PC-3 (cell line): ENCODE data around the gene BACE2. TPM values are rescaled to one million over a fixed set of nuclear protein-coding genes. Genes with fewer than 3 reads are reported as not detected.

Experiments
- ATAC-seq: fragments of 200-7000 bp; cut with Tn5 transposase; 2 replicates; pipeline ENCODE4 v1.9.1; 2020; ENCODE audit warnings: mild to moderate bottlenecking, moderate library complexity
- BruUV-seq: library from RNA; stranded (reverse); fragments of 400-500 nt; replicated peaks from 2 replicates; lab custom pipeline; 2021; lab: Mats Ljungman, UMichigan
- CTCF ChIA-PET: fragments of 300-600 bp; sonication (Branson Sonifier 250); formaldehyde crosslinking; loops from one replicate; lab custom pipeline; 2022; ENCODE audit warnings: antibody characterized with exemption; lab: Charles Lee
- POLR2A ChIA-PET: fragments of 300-600 bp; sonication (Branson Sonifier 250); formaldehyde crosslinking; loops from one replicate; lab custom pipeline; 2022; ENCODE audit warnings: antibody characterized with exemption; ENCODE audit not compliant: unreplicated experiment; lab: Charles Lee
- DNase-seq: peaks from one replicate; pipeline ENCODE4 v3.0.0-alpha.2; 2015
- H2AFZ ChIP-seq: fragments of 300-600 bp; sonication (generic); 2 replicates; pipeline ENCODE4 v1.6.0; 2016; ENCODE audit warnings: antibody characterized with exemption, low read length
- H3F3A ChIP-seq: fragments of 300-600 bp; sonication (generic); one replicate; pipeline ENCODE4 v1.6.0; 2017; ENCODE audit warnings: antibody characterized with exemption, low read length, control low read depth, mild to moderate bottlenecking; ENCODE audit not compliant: unreplicated experiment
- H3K27ac ChIP-seq: fragments of 300-600 bp; sonication (generic); 2 replicates; pipeline ENCODE4 v1.5.1; 2016; ENCODE audit warnings: mild to moderate bottlenecking, low read length
- H3K27me3 ChIP-seq: fragments of 300-600 bp; sonication (generic); 2 replicates; pipeline ENCODE4 v1.6.1; 2016; ENCODE audit warnings: low read length, mixed read lengths
- H3K36me3 ChIP-seq: fragments of 300-600 bp; sonication (generic); 2 replicates; pipeline ENCODE4 v1.6.1; 2016; ENCODE audit warnings: low read depth, mixed run types, low read length, mixed read lengths
- H3K4me1 ChIP-seq: fragments of 300-600 bp; sonication (generic); 2 replicates; pipeline ENCODE4 v1.5.1; 2016; ENCODE audit warnings: low read length; ENCODE audit not compliant: insufficient read depth
- H3K4me2 ChIP-seq: fragments of 300-600 bp; sonication (generic); 2 replicates; pipeline ENCODE4 v1.6.0; 2016; ENCODE audit warnings: low read length
- H3K4me3 ChIP-seq: fragments of 300-600 bp; sonication (generic); 2 replicates; pipeline ENCODE4 v1.5.1; 2016; ENCODE audit warnings: mild to moderate bottlenecking, low read length, mixed read lengths
- H3K79me2 ChIP-seq: fragments of 300-600 bp; sonication (generic); 2 replicates; pipeline ENCODE4 v1.6.1; 2017; ENCODE audit warnings: low read length, mixed read lengths
- H3K9ac ChIP-seq: fragments of 300-600 bp; sonication (generic); 2 replicates; pipeline ENCODE4 v1.6.0; 2016; ENCODE audit warnings: mild to moderate bottlenecking, low read length
- H3K9me2 ChIP-seq: fragments of 300-600 bp; sonication (generic); replicated peaks from 2 replicates; pipeline ENCODE4 v1.6.1; 2016; ENCODE audit warnings: mixed run types, low read length, mixed read lengths
- H3K9me3 ChIP-seq: fragments of 300-600 bp; sonication (generic); 2 replicates; pipeline ENCODE4 v1.6.1; 2016; ENCODE audit warnings: low read length, mixed read lengths
- H4K20me1 ChIP-seq: fragments of 300-600 bp; sonication (generic); 2 replicates; pipeline ENCODE4 v1.6.1; 2016; ENCODE audit warnings: low read length, mixed read lengths
- EZH2 ChIP-seq: fragments of 300-600 bp; sonication (generic); IDR thresholded peaks from one replicate; pipeline ENCODE4 v1.6.1; 2017; ENCODE audit warnings: antibody characterized with exemption, mild to moderate bottlenecking, low read length; ENCODE audit not compliant: unreplicated experiment
- EZH2phosphoT487 ChIP-seq: fragments of 300-600 bp; sonication (generic); IDR thresholded peaks from 2 replicates; pipeline ENCODE4 v1.6.1; 2018; ENCODE audit warnings: mild to moderate bottlenecking, antibody characterized with exemption, low read length, borderline replicate concordance
- intact Hi-C: fragments of 100-400 bp; cut with micrococcal nuclease; formaldehyde crosslinking; loops from 2 replicates; pipeline ENCODE4 v1.9.0; 2023
- total RNA-seq: library from RNA; depleted of rRNA; stranded (reverse); fragments of >200 nt; gene quantifications from 2 replicates; pipeline ENCODE4 v1.2.3, GENCODE V29; 2014
- TF ChIP-seq, protein P1 (sequence below): fragments of 300-600 bp; sonication (generic); conservative IDR thresholded peaks from 2 replicates; pipeline ENCODE4 v1.5.1; 2017; ENCODE audit warnings: antibody characterized with exemption, low read depth, mild to moderate bottlenecking, low read length

BACE2 gene
- total RNA-seq, 1 experiment from 2014 or later = 89.2 TPM

DNA sequence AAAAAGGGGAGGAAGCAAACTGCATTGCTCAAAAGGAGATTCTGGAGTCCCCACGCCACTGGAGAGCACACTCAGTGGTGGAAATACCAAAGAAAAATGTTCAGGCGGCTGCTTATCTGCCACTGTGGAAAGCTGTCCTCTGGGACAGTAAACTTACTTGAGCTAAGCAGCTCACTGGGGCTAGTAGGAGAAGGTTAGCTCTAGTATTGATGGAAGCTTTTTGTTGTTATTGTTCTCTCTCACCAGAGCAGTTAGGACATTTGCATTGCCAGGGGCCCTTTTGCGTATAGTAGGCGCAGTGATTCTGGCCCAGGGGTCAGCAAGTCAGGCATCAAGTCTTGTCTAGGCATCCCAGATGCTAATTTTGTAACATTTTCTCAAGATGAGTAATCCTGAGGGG is 15.6 kb downstream of the BACE2 start:
- Histone ChIP-seq H3K4me3 (no peak overlapping the region), H3K79me2 (peaks cover 59% of the 10 kb centered on the region)

DNA sequence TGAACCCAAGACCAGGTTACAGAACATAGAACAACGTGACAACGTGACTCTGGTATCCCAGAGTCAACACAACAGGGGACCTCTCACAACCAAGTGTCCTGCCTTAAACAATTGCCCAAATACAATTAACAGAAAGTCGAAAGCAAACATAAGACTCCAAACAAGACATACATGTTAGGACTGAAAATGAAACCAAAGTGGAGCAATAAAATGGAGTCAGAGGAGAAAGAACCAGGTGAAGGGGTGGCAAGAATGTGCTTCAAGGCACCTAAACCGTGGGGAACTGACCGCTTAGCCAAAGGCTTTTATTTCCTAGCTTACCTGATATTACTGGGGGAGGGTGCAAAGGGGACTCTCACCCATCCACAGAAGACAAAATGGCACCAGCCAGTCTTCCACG is 17.8 kb downstream of the BACE2 start:
- H2AFZ ChIP-seq = no peak overlapping the region
- 0 out of 2 replicates have a peak, but pooled peaks cover 6% of the 10 kb centered on the region for H3K36me3 ChIP-seq
- no peak overlapping the region for H3K4me3 ChIP-seq
- H4K20me1 ChIP-seq = no peaks in the 10 kb centered on the region
- H3K9ac ChIP-seq = no peak overlapping the region
- CTCF ChIA-PET = no interaction called here
- POLR2A ChIA-PET = no interaction called here
- BruUV-seq = no TSS peak
- no peaks in the 10 kb centered on the region for H3F3A ChIP-seq
- ATAC-seq (no peak), DNase-seq (no peak)
- H3K4me2 ChIP-seq = no peak overlapping the region
- H3K9me3 ChIP-seq = no peaks in the 10 kb centered on the region
- H3K9me2 ChIP-seq = no peaks in the 10 kb centered on the region
- TF ChIP-seq, protein P1, sequence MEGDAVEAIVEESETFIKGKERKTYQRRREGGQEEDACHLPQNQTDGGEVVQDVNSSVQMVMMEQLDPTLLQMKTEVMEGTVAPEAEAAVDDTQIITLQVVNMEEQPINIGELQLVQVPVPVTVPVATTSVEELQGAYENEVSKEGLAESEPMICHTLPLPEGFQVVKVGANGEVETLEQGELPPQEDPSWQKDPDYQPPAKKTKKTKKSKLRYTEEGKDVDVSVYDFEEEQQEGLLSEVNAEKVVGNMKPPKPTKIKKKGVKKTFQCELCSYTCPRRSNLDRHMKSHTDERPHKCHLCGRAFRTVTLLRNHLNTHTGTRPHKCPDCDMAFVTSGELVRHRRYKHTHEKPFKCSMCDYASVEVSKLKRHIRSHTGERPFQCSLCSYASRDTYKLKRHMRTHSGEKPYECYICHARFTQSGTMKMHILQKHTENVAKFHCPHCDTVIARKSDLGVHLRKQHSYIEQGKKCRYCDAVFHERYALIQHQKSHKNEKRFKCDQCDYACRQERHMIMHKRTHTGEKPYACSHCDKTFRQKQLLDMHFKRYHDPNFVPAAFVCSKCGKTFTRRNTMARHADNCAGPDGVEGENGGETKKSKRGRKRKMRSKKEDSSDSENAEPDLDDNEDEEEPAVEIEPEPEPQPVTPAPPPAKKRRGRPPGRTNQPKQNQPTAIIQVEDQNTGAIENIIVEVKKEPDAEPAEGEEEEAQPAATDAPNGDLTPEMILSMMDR = no peak
- TF ChIP-seq EZH2phosphoT487 (no peak), EZH2 (no peak)
- H3K27ac ChIP-seq = no peak overlapping the region
- intact Hi-C loops = no loop called here
- no peaks in the 10 kb centered on the region for H3K4me1 ChIP-seq
- peaks cover 41% of the 10 kb centered on the region for H3K79me2 ChIP-seq
- no peaks in the 10 kb centered on the region for H3K27me3 ChIP-seq

More for the DNA sequence above, 15.6 kb downstream of the BACE2 start:
- 0 out of 2 replicates have a peak, but pooled peaks cover 6% of the 10 kb centered on the region for H3K36me3 ChIP-seq
- H3K9me3 ChIP-seq = no peaks in the 10 kb centered on the region
- POLR2A ChIA-PET = interaction anchor here (0.6 kb wide), 2 partner anchors 19 to 23 kb away, joined by 4 to 7 read pairs; no protein-coding TSS in a partner anchor
- intact Hi-C loops = no loop called here
- H3K4me1 ChIP-seq = no peaks in the 10 kb centered on the region
- no peaks in the 10 kb centered on the region for H3K9me2 ChIP-seq
- H3K4me2 ChIP-seq = no peak overlapping the region
- ATAC-seq (no peak), DNase-seq (no peak)
- H3K9ac ChIP-seq = no peak overlapping the region
- TF ChIP-seq EZH2 = no peak
- TF ChIP-seq, protein P1 = no peak
- no peak for TF ChIP-seq EZH2phosphoT487
- no peak overlapping the region for H3K27ac ChIP-seq
- H4K20me1 ChIP-seq = no peaks in the 10 kb centered on the region
- H3K27me3 ChIP-seq = no peaks in the 10 kb centered on the region
- no peaks in the 10 kb centered on the region for H3F3A ChIP-seq
- BruUV-seq = no TSS peak
- no peak overlapping the region for H2AFZ ChIP-seq
- CTCF ChIA-PET = no interaction called here

DNA sequence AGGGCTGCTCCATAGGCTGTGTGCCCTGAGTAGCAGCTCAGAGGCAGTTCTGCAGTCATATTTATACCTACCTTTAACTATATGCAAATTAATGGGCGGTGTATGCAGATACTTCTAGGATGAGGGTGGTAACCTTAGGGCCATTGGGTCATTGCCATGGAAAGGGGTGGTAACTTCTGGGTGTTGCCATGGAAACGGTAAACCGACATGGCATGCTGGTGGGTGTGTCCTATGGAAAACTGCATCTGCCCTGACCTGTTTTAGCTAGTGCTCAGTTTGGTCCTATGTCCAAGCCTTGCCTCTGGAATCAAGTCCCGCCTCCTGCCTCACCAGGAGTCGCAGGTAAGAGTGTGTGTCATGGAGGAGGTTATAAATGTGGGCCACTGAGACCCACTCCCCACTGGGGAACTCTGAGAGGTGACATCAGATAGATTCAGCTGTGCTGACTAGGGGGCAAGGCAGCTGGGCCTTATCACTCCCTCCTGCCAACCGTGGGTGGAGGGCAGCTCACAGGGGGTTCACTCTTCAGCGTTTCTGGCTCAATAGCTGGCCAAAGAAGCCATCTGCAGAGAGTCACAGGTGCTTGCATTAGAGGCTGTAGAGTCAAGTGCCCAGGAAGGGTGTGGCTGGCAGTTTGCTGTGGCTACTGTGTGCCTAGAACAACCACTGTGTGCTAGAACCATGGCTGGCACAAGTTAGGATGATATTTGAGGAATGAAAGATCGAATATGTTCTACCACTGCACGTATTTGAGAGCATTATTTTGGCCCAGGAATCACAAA is 19.0 kb downstream of the BACE2 start:
- Histone ChIP-seq H3K4me3 (no peak overlapping the region), H3K9ac (no peak overlapping the region), H3F3A (no peaks in the 10 kb centered on the region), H3K9me2 (no peaks in the 10 kb centered on the region), H3K4me2 (no peak overlapping the region), H3K36me3 (0 out of 2 replicates have a peak, but pooled peaks cover 6% of the 10 kb centered on the region), H3K27me3 (no peaks in the 10 kb centered on the region), H3K9me3 (no peaks in the 10 kb centered on the region), H3K79me2 (peaks cover 35% of the 10 kb centered on the region; the same call in 1 of the 2 replicates), H4K20me1 (no peaks in the 10 kb centered on the region), H2AFZ (no peak overlapping the region), H3K27ac (no peak overlapping the region), H3K4me1 (no peaks in the 10 kb centered on the region)
- intact Hi-C loops = no loop called here
- BruUV-seq = no TSS peak
- ATAC-seq = no peak
- ChIA-PET POLR2A (no interaction called here), CTCF (no interaction called here)
- TF ChIP-seq, protein P1 = no peak
- TF ChIP-seq EZH2phosphoT487 (no peak), EZH2 (no peak)
- no peak for DNase-seq
